Kidney epithelial cell (primary cell): ENCODE data around the gene TMPRSS11B. TPM values are rescaled to one million over a fixed set of nuclear protein-coding genes. Genes with fewer than 3 reads are reported as not detected.

ENCODE experiments used
- DNase-seq: peaks from one replicate; pipeline ENCODE4 v3.0.0-alpha.2; 2010; ENCODE audit warnings: low read depth
- H3K27me3 ChIP-seq: 2 replicates; pipeline ENCODE4 v1.6.0; 2011; ENCODE audit warnings: low read length; ENCODE audit not compliant: control insufficient read depth, insufficient read depth
- H3K36me3 ChIP-seq: 2 replicates; pipeline ENCODE4 v1.5.1; 2011; ENCODE audit warnings: low read length; ENCODE audit not compliant: control insufficient read depth, insufficient read depth
- H3K4me3 ChIP-seq: 2 replicates; pipeline ENCODE4 v1.5.1; 2011; ENCODE audit warnings: low read depth, mild to moderate bottlenecking, control low read depth, low read length
- CTCF ChIP-seq: IDR thresholded peaks from 2 replicates; pipeline ENCODE4 v1.5.1; 2011; ENCODE audit warnings: mild to moderate bottlenecking, moderate library complexity, low read length, control low read depth, inconsistent platforms; ENCODE audit not compliant: insufficient read depth, poor library complexity, severe bottlenecking
- total RNA-seq: library from RNA; depleted of rRNA; stranded (reverse); fragments of >200 nt; gene quantifications from 2 replicates; pipeline ENCODE4 v1.2.3, GENCODE V29; 2015

Gene TMPRSS11B
- total RNA-seq, 1 donor from 2014 or later = not detected

DNA sequence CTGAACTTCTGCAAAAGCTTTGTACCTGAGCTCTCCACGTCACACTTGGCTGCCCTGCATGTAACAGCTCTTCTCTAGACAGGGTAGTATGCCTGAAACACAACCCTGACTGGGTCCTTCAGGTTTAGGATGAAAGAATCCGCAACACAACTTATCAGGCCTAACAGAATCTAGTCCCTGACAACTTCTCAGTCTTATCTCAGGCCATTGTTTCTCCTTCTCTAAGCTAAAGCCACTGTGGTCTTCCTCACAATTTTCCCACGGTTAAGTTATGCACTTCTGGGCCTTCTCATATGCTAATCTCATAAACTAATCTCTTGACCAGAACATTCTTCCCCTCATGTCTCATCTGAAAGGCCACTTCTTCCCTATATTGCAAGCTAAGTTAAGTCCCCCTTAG, 10.8 kb upstream of the TMPRSS11B start:
- no peak for DNase-seq
- no peaks in the 10 kb centered on the region for H3K36me3 ChIP-seq
- no peak for TF ChIP-seq CTCF
- no peak overlapping the region for H3K4me3 ChIP-seq
- H3K27me3 ChIP-seq = no peaks in the 10 kb centered on the region

DNA sequence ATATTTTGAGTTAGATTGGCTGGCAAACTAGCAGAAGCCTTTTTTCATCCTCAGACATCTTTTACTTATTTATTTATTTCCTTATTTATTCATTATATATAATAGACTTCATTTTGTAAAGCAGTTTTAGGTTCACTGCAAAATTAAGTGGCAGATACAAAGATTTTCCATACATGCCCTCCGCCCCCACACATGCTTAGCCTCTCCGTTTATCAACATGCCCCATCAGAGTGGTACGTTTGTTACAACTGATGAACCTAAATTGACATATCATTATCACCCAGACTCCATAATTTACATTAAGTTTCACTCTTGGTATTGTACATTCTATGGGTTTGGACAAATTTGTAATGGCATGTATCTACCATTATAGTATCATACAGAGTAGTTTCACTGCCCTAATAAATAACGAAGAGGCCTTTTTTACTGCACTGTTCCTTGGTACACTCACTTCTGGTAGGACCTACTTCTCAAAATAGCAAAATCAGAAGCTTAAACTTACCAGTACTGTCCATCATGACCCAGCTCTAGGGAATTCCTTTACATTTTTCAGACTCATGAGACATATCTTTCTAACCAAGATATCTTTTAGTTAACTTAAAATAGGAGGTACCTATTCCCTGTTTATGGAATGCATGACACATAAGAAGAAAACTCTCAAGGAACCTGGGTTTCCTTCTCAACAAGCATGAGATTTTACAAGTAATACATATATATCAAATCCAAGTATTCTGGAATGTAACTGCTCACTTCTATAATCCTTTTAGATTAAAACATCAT, 4.8 kb upstream of the TMPRSS11B start:
- no peaks in the 10 kb centered on the region for H3K36me3 ChIP-seq
- no peak for TF ChIP-seq CTCF
- H3K4me3 ChIP-seq = no peak overlapping the region
- no peak for DNase-seq
- no peaks in the 10 kb centered on the region for H3K27me3 ChIP-seq

GRCh38 chr4:68249434-68249833, 3.9 kb upstream of the TMPRSS11B start:
- no peak for TF ChIP-seq CTCF
- DNase-seq = no peak
- no peaks in the 10 kb centered on the region for H3K27me3 ChIP-seq
- H3K36me3 ChIP-seq = no peaks in the 10 kb centered on the region
- no peak overlapping the region for H3K4me3 ChIP-seq

- Histone ChIP-seq H3K27me3 (no peaks in the 10 kb centered on the region), H3K4me3 (no peak overlapping the region), H3K36me3 (no peaks in the 10 kb centered on the region)
- no peak for DNase-seq
- TF ChIP-seq CTCF = no peak
Observed at GRCh38 chr4:68240620-68241019, 4.9 kb downstream of the TMPRSS11B start.

- Histone ChIP-seq H3K27me3 (no peaks in the 10 kb centered on the region), H3K4me3 (no peak overlapping the region), H3K36me3 (no peaks in the 10 kb centered on the region)
- no peak for TF ChIP-seq CTCF
- DNase-seq = no peak
Observed at GRCh38 chr4:68228568-68228967, 16.9 kb downstream of the TMPRSS11B start.

DNA sequence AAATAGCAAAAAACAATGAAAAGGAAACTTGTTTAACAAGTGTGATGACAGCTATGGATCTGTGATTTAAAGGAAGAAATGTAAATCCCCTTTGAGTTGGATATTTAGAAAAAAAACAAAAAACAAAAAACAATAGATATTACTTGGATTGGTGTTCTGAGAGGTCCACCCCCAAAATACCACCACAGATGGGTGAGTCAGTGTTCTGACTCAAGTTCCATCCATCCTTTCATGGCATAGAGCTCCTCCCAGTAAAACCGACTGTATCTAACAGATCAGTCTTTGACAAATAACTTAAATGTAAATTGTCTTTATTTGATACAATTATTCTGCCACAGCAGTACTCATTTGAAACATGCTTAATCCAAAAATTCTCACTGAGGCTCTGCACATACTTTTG, 27.4 kb downstream of the TMPRSS11B start:
- no peaks in the 10 kb centered on the region for H3K27me3 ChIP-seq
- no peak for TF ChIP-seq CTCF
- H3K36me3 ChIP-seq = no peaks in the 10 kb centered on the region
- H3K4me3 ChIP-seq = no peak overlapping the region
- DNase-seq = no peak
